Brain microvascular endothelial cell (primary cell): ENCODE measurements around the gene CASP4.

ENCODE experiments used
- DNase-seq: peaks from one replicate; pipeline ENCODE4 v3.0.0-alpha.2; 2020
- H3K27ac ChIP-seq: fragments of 250-450 bp; sonication (Bioruptor Pico); 2 replicates; pipeline ENCODE4 v1.5.1; 2020; ENCODE audit warnings: mild to moderate bottlenecking, moderate library complexity
- H3K27me3 ChIP-seq: fragments of 250-450 bp; sonication (Bioruptor Pico); replicated peaks from 2 replicates; pipeline ENCODE4 v1.5.1; 2020; ENCODE audit warnings: mild to moderate bottlenecking
- H3K36me3 ChIP-seq: fragments of 250-450 bp; sonication (Bioruptor Pico); replicated peaks from 2 replicates; pipeline ENCODE4 v1.5.1; 2020; ENCODE audit warnings: mild to moderate bottlenecking
- H3K4me3 ChIP-seq: 2 replicates; pipeline ENCODE4 v1.5.1; 2011; ENCODE audit warnings: low read depth, mild to moderate bottlenecking, control low read depth, low read length, moderate library complexity
- CTCF ChIP-seq: IDR thresholded peaks from 2 replicates; pipeline ENCODE4 v1.5.1; 2011; ENCODE audit warnings: low read depth, mild to moderate bottlenecking, moderate library complexity, low read length, control low read depth, inconsistent platforms; ENCODE audit errors: missing control alignments
- in situ Hi-C: cut with HindIII; loops from 2 replicates; pipeline ENCODE4 v1.10.0; 2017; ENCODE audit warnings: low sequenced_read_pairs, low pct_ligation_motif_present

Gene CASP4

GRCh38 chr11:104968355-104968855, at the start of gene CASP4:
TSS of gene CASP4 (minus strand) at chr11:104968574. CDS start at chr11:104968525, 49 bp downstream.
- Histone ChIP-seq H3K4me3 (peak within 1 kb of the TSS; percentile 48), H3K27me3 (no peaks in the 10 kb centered on the region), H3K36me3 (no peaks in the 10 kb centered on the region), H3K27ac (peak within 1 kb of the TSS; percentile 64)
- DNase-seq = peak; percentile 32
- TF ChIP-seq CTCF = no peak
- in situ Hi-C loops = no loop called here

GRCh38 chr11:105007463-105007862, 39.1 kb upstream of the CASP4 start:
- Histone ChIP-seq H3K27ac (no peak overlapping the region), H3K36me3 (no peaks in the 10 kb centered on the region), H3K27me3 (no peaks in the 10 kb centered on the region), H3K4me3 (no peak overlapping the region)
- TF ChIP-seq CTCF = no peak
- in situ Hi-C loops = no loop called here
- no peak for DNase-seq

DNA sequence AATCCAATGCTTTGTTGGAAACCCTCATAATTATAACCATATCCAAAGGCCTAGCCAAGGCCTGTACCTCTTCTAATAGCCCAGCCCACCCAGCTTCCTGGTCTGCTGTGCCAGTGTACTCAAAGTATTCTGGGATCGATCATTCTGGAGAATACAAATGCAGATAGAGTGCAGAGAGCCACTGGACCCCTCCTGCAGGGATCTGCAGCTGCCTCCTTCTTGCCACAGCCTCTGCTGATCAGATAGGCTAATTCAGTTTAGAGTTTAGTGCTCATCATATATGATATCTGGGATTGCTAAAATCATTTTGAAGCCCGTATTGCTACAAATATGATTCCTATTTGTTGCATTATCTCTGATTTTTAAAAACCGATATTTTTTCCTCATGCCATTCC, 37.1 kb upstream of the CASP4 start:
- Histone ChIP-seq H3K4me3 (no peak overlapping the region), H3K27ac (no peak overlapping the region), H3K27me3 (no peaks in the 10 kb centered on the region), H3K36me3 (no peaks in the 10 kb centered on the region)
- in situ Hi-C loops = no loop called here
- TF ChIP-seq CTCF = no peak
- DNase-seq = no peak

DNA sequence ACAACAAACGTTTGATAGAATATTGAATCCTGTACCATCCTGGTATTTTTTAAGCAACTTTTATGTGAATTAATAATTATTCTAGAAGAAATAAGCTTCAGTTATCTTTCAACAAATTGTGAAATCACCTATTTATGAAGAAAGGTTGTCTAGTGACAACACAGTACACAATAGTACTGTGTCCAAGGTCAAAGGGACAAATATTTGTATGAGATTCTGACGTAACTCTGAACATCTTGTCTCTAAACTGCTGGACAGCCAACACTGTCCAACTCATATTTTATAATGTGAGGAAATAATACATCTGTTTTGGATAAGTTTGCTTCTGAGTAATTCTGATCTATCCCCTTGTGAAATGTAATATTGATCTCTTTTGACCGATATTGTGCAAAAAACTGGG, 35.6 kb upstream of the CASP4 start:
- no peaks in the 10 kb centered on the region for H3K36me3 ChIP-seq
- no peak for TF ChIP-seq CTCF
- DNase-seq = peak; percentile 5
- H3K4me3 ChIP-seq = no peak overlapping the region
- H3K27me3 ChIP-seq = no peaks in the 10 kb centered on the region
- in situ Hi-C loops = no loop called here
- no peak overlapping the region for H3K27ac ChIP-seq

GRCh38 chr11:105003151-105003550, 34.8 kb upstream of the CASP4 start:
- in situ Hi-C loops = no loop called here
- TF ChIP-seq CTCF = no peak
- DNase-seq = no peak
- Histone ChIP-seq H3K4me3 (no peak overlapping the region), H3K27ac (no peak overlapping the region), H3K36me3 (no peaks in the 10 kb centered on the region), H3K27me3 (no peaks in the 10 kb centered on the region)

DNA sequence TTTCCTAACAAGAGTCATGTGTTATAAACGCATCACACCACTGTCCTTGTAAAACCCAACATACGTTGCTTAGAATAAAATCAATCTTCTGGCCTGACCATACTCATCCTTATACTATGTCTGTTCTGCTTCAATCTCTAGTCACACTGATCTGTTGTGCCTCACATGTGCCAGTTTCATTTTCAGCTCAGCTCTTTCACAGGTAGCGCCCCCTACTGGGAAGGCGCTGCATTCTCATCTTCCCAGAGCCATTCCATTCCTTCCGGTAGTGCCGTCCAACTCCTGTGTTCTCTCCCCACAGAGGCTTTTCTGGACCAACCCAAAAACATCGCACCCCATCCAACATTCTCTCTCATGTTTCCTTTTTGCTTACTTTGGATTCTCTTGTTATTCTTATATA, 32.4 kb upstream of the CASP4 start:
- DNase-seq = no peak
- TF ChIP-seq CTCF = peak; percentile 63

More for the DNA sequence above, 32.4 kb upstream of the CASP4 start:
- in situ Hi-C loops = no loop called here
- no peak overlapping the region for H3K4me3 ChIP-seq
- H3K27ac ChIP-seq = no peak overlapping the region
- H3K36me3 ChIP-seq = no peaks in the 10 kb centered on the region
- no peaks in the 10 kb centered on the region for H3K27me3 ChIP-seq
